H1 (cell line): Measurements from ENCODE around the gene CAMSAP1. TPM values are rescaled to one million over a fixed set of nuclear protein-coding genes. Genes with fewer than 3 reads are reported as not detected.

Source experiments
- CEBPB ChIP-seq: IDR thresholded peaks from 2 replicates; pipeline ENCODE4 v1.6.1; 2012; ENCODE audit warnings: low read depth, low read length
- CHD1 ChIP-seq: IDR thresholded peaks from 2 replicates; pipeline ENCODE4 v1.6.1; 2012; ENCODE audit warnings: low read depth, low read length, improper control_type of control experiment
- HDAC6 ChIP-seq: IDR thresholded peaks from one replicate; pipeline ENCODE4 v1.7.1; 2012; ENCODE audit warnings: low read depth, mild to moderate bottlenecking, inconsistent platforms, low read length, moderate library complexity
- SIN3A ChIP-seq, 2 experiments: IDR thresholded peaks in 1 of 2; conservative IDR thresholded peaks in 1 of 2; 2 replicates each; pipeline ENCODE4 v1.6.1; 2011 to 2012; ENCODE audit warnings: low read length in 2 of 2, improper control_type of control experiment in 1 of 2, low read depth in 1 of 2, mild to moderate bottlenecking in 1 of 2
- SIX5 ChIP-seq: IDR thresholded peaks from 2 replicates; pipeline ENCODE4 v1.6.1; 2011; ENCODE audit warnings: mild to moderate bottlenecking, low read depth, low read length
- SP1 ChIP-seq: IDR thresholded peaks from 2 replicates; pipeline ENCODE4 v1.6.1; 2011; ENCODE audit warnings: low read depth, low read length
- TAF7 ChIP-seq: optimal IDR thresholded peaks from 2 replicates; pipeline ENCODE3; 2011; ENCODE audit warnings: low read depth, mild to moderate bottlenecking, inconsistent platforms, low read length, moderate library complexity, borderline replicate concordance
- TEAD4 ChIP-seq: IDR thresholded peaks from 2 replicates; pipeline ENCODE4 v1.6.1; 2012; ENCODE audit warnings: low read depth, low read length, inconsistent platforms, mixed read lengths
- polyA plus RNA-seq, 7 experiments: library from polyadenylated mRNA; depleted of rRNA in 3 of 7; stranded (reverse) in 5 of 7; unstranded in 2 of 7; fragments of >200 nt in 5 of 7; fragments of 200-250 nt in 2 of 7; gene quantifications; 1 replicate in 5 of 7; 2 replicates in 1 of 7; 4 replicates in 1 of 7; pipeline versions ENCODE4 v1.2.1 to v1.2.3, GENCODE V29; 2011 to 2013; ENCODE audit warnings: missing spikeins in 2 of 7, mixed read lengths in 2 of 7
- total RNA-seq: library from RNA; stranded (reverse); fragmentation: NEBNext Ultra II Directional; extraction: Animal tissue kit (Norgen Biotek cat#: 25700); gene quantifications from 2 replicates; pipeline ENCODE4 v1.2.1, GENCODE V29; 2021
- TF ChIP-seq, protein P1 (sequence below), 3 experiments: IDR thresholded peaks; 1 replicate in 2 of 3; 2 replicates in 1 of 3; pipeline versions ENCODE4 v1.5.1 to v1.6.1; 2011; ENCODE audit warnings: low read length in 3 of 3, mild to moderate bottlenecking in 3 of 3, inconsistent platforms in 2 of 3, low read depth in 1 of 3, moderate library complexity in 1 of 3; ENCODE audit not compliant: insufficient read depth in 1 of 3; ENCODE audit errors: control extremely low read depth in 1 of 3
- TF ChIP-seq, protein P2 (sequence below): IDR thresholded peaks from 2 replicates; pipeline ENCODE4 v1.6.1; 2012; ENCODE audit warnings: inconsistent platforms

CAMSAP1 gene
- total and polyA plus RNA-seq, 2 of the 8 experiments (the other 6 are each of a cell fraction or from before 2014, with no cell fraction given): 13.4 to 44.0 TPM

- TF ChIP-seq, protein P1, sequence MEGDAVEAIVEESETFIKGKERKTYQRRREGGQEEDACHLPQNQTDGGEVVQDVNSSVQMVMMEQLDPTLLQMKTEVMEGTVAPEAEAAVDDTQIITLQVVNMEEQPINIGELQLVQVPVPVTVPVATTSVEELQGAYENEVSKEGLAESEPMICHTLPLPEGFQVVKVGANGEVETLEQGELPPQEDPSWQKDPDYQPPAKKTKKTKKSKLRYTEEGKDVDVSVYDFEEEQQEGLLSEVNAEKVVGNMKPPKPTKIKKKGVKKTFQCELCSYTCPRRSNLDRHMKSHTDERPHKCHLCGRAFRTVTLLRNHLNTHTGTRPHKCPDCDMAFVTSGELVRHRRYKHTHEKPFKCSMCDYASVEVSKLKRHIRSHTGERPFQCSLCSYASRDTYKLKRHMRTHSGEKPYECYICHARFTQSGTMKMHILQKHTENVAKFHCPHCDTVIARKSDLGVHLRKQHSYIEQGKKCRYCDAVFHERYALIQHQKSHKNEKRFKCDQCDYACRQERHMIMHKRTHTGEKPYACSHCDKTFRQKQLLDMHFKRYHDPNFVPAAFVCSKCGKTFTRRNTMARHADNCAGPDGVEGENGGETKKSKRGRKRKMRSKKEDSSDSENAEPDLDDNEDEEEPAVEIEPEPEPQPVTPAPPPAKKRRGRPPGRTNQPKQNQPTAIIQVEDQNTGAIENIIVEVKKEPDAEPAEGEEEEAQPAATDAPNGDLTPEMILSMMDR (IDR thresholded peaks at IDR 0.05; ENCODE audit: control extremely low read depth in 1 of 3, insufficient read depth in 1 of 3, low read depth in 1 of 3, low read length in 3 of 3): peak in 2 of 3 experiments; percentile 56 to 58; a peak in 3 of 4 replicates
- no peak for TF ChIP-seq CHD1
- no peak for TF ChIP-seq HDAC6
- no peak for TF ChIP-seq TAF7
- peak; percentile 95 for TF ChIP-seq CEBPB
- TF ChIP-seq, protein P2, sequence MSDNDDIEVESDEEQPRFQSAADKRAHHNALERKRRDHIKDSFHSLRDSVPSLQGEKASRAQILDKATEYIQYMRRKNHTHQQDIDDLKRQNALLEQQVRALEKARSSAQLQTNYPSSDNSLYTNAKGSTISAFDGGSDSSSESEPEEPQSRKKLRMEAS: peak; percentile 70
- no peak for TF ChIP-seq SIX5
- no peak for TF ChIP-seq SP1
- TF ChIP-seq SIN3A (conservative IDR thresholded peaks at IDR 0.05 in 1 of 2, IDR thresholded peaks at IDR 0.05 in 1 of 2; ENCODE audit: low read depth in 1 of 2, low read length in 2 of 2): no peak
- no peak for TF ChIP-seq TEAD4
Measured at GRCh38 chr9:135924628-135925338, 17.4 kb upstream of the CAMSAP1 start (continued).
